Tibial artery (tissue), 4 donors: ENCODE data around the gene C1QTNF4.
A peak's percentile ranks its signal among the peaks of the same experiment; 100 is the strongest.

Source experiments
- DNase-seq, 2 donors: peaks; one replicate each; pipeline ENCODE4 v3.0.0-alpha.2; 2019
- H3K27ac ChIP-seq, 2 donors: fragments of 200-600 bp; sonication (generic) in 1 of 2; 1 replicate in 1 of 2; 2 replicates in 1 of 2; pipeline ENCODE4 v1.5.1; 2018 to 2019; ENCODE audit warnings: mild to moderate bottlenecking in 1 of 2
- H3K27me3 ChIP-seq, 2 donors: fragments of 200-600 bp; sonication (generic) in 1 of 2; one replicate each; pipeline versions ENCODE4 v1.5.1 to v1.6.0; 2016 to 2019
- H3K36me3 ChIP-seq, 3 donors: fragments of 200-600 bp; sonication (generic) in 2 of 3; one replicate each; pipeline ENCODE4 v1.5.1; 2016 to 2019; ENCODE audit warnings: mild to moderate bottlenecking in 2 of 3
- H3K4me1 ChIP-seq, 4 donors: fragments of 200-600 bp; sonication (generic) in 2 of 4; 1 replicate in 3 of 4; 2 replicates in 1 of 4; pipeline ENCODE4 v1.5.1; 2016 to 2019
- H3K4me3 ChIP-seq, 2 donors: fragments of 200-600 bp; sonication (generic) in 1 of 2; 1 replicate in 1 of 2; 2 replicates in 1 of 2; pipeline ENCODE4 v1.5.1; 2018 to 2019; ENCODE audit warnings: mild to moderate bottlenecking in 2 of 2
- H3K9me3 ChIP-seq, 3 donors: fragments of 200-600 bp; sonication (generic) in 1 of 3; one replicate each; pipeline ENCODE4 v1.5.1; 2016 to 2019
- intact Hi-C: fragments of 100-400 bp; cut with DNase I; formaldehyde crosslinking; loops from one replicate; pipeline ENCODE4 v1.15.0; 2023; ENCODE audit warnings: low total_unique reads
- TF ChIP-seq, protein P1 (sequence below), 2 experiments: fragments of 200-600 bp in 1 of 2; fragments of 450-650 bp in 1 of 2; IDR thresholded peaks; one replicate each; pipeline ENCODE4 v1.5.1; 2017 to 2019; ENCODE audit warnings: antibody characterized with exemption in 2 of 2, mild to moderate bottlenecking in 1 of 2, moderate library complexity in 1 of 2

The C1QTNF4 gene

GRCh38 chr11:47578524-47579494 is 15.4 kb downstream of the C1QTNF4 start, which contains the start of the genes KBTBD4 and NDUFS3:
Gene KBTBD4, minus strand, starts transcription at chr11:47578970. Its CDS starts 19 bp downstream, at chr11:47578951.
Gene NDUFS3, plus strand, starts transcription at chr11:47579074. Its CDS starts 18 bp downstream, at chr11:47579092.
- Histone ChIP-seq H3K27me3 (no peaks in the 10 kb centered on the region), H3K4me3 (peak within 1 kb of the TSS; percentile 83 to 100), H3K4me1 (peaks cover 0 to 33% (median 21%) of the 10 kb centered on the region in 4 donors), H3K9me3 (no peaks in the 10 kb centered on the region), H3K36me3 (peaks cover 40 to 60% (median 52%) of the 10 kb centered on the region in 3 donors), H3K27ac (peak within 1 kb of the TSS; percentile 79 to 88)
- peak; percentile 89 to 91 for DNase-seq
- TF ChIP-seq, protein P1, sequence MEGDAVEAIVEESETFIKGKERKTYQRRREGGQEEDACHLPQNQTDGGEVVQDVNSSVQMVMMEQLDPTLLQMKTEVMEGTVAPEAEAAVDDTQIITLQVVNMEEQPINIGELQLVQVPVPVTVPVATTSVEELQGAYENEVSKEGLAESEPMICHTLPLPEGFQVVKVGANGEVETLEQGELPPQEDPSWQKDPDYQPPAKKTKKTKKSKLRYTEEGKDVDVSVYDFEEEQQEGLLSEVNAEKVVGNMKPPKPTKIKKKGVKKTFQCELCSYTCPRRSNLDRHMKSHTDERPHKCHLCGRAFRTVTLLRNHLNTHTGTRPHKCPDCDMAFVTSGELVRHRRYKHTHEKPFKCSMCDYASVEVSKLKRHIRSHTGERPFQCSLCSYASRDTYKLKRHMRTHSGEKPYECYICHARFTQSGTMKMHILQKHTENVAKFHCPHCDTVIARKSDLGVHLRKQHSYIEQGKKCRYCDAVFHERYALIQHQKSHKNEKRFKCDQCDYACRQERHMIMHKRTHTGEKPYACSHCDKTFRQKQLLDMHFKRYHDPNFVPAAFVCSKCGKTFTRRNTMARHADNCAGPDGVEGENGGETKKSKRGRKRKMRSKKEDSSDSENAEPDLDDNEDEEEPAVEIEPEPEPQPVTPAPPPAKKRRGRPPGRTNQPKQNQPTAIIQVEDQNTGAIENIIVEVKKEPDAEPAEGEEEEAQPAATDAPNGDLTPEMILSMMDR (IDR thresholded peaks at IDR 0.05), result no peak
- intact Hi-C loops, result loop anchor here (5.0 to 10.0 kb wide), 2 partner anchors 164 to 188 kb away; partner anchors contain the start of gene FNBP4

DNA sequence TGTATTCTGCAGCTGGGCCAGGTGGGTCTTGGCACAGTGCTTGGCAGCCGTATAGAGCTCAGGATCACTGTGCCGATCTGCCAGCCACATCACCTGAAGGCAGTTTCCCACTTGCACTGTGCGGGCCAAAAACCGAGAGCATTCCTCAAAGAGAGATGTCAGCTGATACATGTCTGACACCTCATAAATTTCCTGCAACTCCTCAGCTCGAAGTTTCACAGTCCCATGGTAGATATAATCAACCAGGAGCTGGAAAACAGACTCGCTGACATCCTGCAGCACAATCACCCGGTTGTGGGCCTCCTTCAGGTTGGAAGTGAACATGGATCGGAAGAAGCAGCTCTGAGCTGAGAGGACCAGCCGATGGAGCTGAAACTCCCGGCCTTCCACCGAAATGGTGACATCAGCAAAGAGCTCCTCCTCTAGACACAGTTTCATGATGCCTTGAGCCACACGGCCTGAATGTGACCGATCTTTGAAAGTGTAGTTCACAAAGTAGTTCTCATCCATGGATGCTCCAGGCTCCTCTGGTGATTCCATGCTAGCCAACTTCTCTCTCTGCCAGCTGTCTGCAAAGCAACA is 16.7 kb downstream of the C1QTNF4 start:
- Histone ChIP-seq H3K27me3 (no peaks in the 10 kb centered on the region), H3K27ac (peak overlapping the region; percentile 79 to 88), H3K4me3 (peak overlapping the region; percentile 83 to 100), H3K9me3 (no peaks in the 10 kb centered on the region), H3K4me1 (peaks cover 0 to 33% (median 21%) of the 10 kb centered on the region in 4 donors), H3K36me3 (peaks cover 40 to 60% (median 51%) of the 10 kb centered on the region in 3 donors)
- TF ChIP-seq, protein P1 (IDR thresholded peaks at IDR 0.05), result no peak
- intact Hi-C loops, result loop anchor here (5.0 to 10.0 kb wide), 2 partner anchors 163 to 190 kb away; partner anchors contain the start of gene FNBP4
- no peak for DNase-seq

DNA sequence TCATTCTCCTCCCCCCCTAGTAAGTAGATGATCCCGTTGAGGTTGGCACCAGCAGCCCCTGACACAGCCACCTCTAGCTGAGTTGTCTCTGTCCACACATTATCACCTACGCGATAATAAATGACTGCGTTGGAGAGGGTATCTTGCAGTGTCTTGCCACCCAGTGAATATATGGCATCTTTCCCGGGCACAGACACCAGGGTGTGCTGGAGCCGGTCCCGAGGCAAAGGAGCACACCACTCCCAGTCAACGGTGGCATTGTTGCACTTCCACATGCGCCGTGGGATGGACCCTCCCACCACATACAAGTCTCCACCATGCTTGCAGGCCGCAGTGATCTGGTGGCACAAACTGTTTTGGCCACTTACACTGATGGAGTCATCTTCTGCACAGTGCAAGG is 20.9 kb downstream of the C1QTNF4 start:
- DNase-seq, result peak in 1 of 2 donors; percentile 55

GRCh38 chr11:47572715-47573255 is 21.4 kb downstream of the C1QTNF4 start:
- TF ChIP-seq, protein P1 (IDR thresholded peaks at IDR 0.05), result no peak
- intact Hi-C loops, result loop anchor here (10.0 kb wide), 1 partner anchor 158 kb away; no protein-coding TSS in a partner anchor

More for the DNA sequence above, 20.9 kb downstream of the C1QTNF4 start:
- Histone ChIP-seq H3K27me3 (no peaks in the 10 kb centered on the region), H3K27ac (no peak overlapping the region), H3K4me1 (peaks cover 0 to 19% (median 12%) of the 10 kb centered on the region in 4 donors), H3K4me3 (no peak overlapping the region), H3K36me3 (peaks cover 34 to 82% (median 38%) of the 10 kb centered on the region in 3 donors), H3K9me3 (no peaks in the 10 kb centered on the region)
- intact Hi-C loops, result loop anchor here (10.0 kb wide), 1 partner anchor 159 kb away; no protein-coding TSS in a partner anchor
- TF ChIP-seq, protein P1 (IDR thresholded peaks at IDR 0.05), result no peak

GRCh38 chr11:47571895-47572294 is 22.3 kb downstream of the C1QTNF4 start:
- no peak overlapping the region for H3K27ac ChIP-seq
- H3K4me3 ChIP-seq, result no peak overlapping the region
- peaks cover 34 to 80% (median 38%) of the 10 kb centered on the region in 3 donors for H3K36me3 ChIP-seq
- no peaks in the 10 kb centered on the region for H3K9me3 ChIP-seq
- DNase-seq, result no peak
- TF ChIP-seq, protein P1 (IDR thresholded peaks at IDR 0.05), result no peak
- no peaks in the 10 kb centered on the region for H3K27me3 ChIP-seq
- intact Hi-C loops, result loop anchor here (10.0 kb wide), 1 partner anchor 157 kb away; no protein-coding TSS in a partner anchor
- peaks cover 0 to 5% (median 0%) of the 10 kb centered on the region in 4 donors for H3K4me1 ChIP-seq

More at GRCh38 chr11:47572715-47573255, 21.4 kb downstream of the C1QTNF4 start:
- H3K9me3 ChIP-seq, result no peaks in the 10 kb centered on the region
- peak in 1 of 2 donors; percentile 34 for DNase-seq
- peaks cover 0 to 14% (median 7%) of the 10 kb centered on the region in 4 donors for H3K4me1 ChIP-seq
- no peak overlapping the region for H3K4me3 ChIP-seq
- H3K27me3 ChIP-seq, result no peaks in the 10 kb centered on the region
- H3K27ac ChIP-seq, result no peak overlapping the region
- peaks cover 34 to 82% (median 38%) of the 10 kb centered on the region in 3 donors for H3K36me3 ChIP-seq
